Activated T-cell treated with anti-CD3 and anti-CD28 coated beads for 48 hours (primary cell): ENCODE measurements around the gene CEP170B.
"Not testable (repeated sequence)": the region's sequence is repeated elsewhere in the genome, so short reads cannot be mapped to it uniquely, and the experiment has no call there.

Experiments
- DNase-seq: peaks from one replicate; pipeline ENCODE4 v3.0.0-alpha.2; 2020; ENCODE audit warnings: low read depth

CEP170B gene

DNA sequence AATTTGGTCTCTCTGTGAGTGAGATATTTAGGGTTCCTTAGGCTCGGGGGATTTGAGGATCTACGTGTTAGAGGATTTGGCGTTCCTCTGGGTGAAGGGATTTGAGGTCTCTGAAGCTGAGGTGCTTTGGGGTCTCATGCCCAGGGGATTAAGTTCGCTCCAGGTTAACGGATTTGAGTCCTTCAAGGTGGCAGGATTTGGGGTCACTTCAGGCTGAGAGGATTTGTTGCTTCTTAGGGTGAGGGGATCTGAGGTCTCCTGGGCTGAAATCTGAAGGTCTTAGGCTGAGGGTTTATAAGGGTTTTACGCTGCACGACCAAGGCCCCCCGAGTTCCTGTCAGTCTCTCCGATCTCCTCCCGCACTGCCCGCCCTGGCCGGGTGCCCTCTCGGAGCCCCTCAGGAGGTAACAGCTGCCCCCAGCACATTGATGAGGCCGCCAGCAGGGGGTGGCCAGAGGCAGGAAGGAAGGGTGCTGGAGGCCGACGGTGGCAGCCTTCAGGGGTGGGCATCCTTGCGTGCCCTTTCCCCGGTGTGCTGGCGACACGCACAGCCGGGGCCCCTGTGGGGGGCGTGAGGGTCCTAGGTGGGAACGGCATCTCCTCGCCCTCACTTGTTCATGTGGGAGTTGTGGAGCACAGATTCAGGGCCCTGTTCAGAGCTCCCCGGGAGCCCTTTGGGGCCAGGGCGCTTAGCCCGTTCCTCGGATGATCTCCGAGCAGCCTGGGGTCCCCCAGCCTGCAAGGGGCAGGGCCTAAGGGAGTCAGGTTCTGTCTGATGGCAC, 14.3 kb downstream of the CEP170B start:
- no peak for DNase-seq

DNA sequence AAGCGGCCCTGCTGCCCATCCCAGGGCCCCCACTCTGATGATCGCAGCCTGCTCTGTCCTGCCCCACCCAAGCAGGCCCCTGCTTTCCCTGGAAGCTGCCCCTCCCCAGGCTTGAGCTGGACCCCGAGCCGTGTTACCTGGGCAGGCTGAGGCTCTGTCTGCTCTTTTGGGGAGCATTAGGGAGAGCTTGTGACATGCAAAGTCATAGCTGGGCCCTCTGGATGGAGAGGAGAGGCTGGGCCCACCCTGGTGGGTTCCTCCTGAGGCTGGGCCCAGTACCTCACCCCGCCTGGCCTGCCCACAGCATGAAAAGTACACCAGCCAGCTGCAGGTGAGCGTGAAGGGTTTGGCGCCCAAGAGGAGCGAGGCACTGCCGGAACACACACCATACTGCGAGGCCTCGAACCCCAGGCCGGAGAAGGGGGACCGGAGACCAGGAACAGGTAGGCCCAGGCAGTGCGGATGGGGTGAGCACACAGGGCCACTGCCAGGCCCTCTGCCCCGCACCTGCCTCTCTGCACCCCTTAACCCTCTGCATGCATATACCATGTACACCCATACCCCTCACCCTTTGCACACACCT, 15.0 kb downstream of the CEP170B start:
- no peak for DNase-seq

DNA sequence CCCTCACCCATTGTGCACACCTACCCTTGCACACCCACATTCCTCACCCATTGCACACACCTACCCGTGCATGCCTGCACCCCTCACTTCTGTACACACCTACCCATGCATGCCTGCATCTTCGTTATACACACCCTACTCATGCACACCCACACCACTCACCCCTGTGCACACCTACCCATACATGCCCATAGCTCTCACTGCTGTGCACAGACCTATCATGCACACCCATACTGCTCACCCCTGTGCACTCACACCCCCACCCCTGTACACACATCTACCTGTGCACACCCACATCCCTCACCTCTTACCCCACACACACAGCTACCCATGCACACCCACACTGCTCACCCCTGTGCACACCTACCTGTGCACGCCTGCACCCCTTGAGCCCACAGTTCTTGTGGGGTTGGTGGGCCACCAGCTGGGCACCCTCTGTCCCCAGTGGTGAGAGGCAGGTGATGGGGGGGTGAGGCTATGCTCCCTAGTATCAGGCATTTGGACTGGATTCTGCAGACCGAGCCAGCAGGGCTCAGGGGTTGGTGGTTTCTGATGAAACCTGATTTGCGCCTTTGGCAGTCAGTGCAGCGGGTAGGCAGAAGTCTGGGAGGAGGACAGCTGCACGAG, 15.6 kb downstream of the CEP170B start:
- DNase-seq, result no peak

DNA sequence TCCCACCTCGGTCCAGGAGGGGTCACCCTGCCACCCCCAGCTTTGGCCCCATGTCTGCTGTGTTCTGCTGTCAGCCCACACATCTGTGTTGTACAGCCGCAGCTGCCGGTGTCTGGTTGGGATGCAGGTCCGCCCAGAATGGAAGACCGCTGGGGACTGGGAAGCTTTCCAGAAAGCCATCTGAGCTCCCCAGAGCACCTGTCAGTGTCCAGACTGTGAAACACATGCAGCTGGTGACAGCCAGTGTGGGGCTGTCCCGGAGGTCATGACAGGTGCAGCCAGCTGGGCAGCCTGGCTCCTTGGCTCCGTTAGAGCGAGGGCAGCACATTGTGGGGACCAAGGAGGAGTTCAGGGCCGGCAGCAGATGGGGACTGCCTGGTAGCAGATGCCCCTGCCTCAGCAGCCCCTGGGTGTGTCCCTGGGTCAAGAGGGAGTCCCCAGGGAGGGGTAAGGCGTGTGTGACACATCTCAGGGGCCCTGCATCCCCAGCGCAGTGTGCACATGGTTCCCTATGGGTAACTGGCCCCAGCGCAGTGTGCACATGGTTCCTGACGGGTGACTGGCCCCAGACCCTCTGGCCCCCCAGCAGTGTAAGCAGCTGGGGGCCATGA, 16.4 kb downstream of the CEP170B start:
- DNase-seq, result no peak

DNA sequence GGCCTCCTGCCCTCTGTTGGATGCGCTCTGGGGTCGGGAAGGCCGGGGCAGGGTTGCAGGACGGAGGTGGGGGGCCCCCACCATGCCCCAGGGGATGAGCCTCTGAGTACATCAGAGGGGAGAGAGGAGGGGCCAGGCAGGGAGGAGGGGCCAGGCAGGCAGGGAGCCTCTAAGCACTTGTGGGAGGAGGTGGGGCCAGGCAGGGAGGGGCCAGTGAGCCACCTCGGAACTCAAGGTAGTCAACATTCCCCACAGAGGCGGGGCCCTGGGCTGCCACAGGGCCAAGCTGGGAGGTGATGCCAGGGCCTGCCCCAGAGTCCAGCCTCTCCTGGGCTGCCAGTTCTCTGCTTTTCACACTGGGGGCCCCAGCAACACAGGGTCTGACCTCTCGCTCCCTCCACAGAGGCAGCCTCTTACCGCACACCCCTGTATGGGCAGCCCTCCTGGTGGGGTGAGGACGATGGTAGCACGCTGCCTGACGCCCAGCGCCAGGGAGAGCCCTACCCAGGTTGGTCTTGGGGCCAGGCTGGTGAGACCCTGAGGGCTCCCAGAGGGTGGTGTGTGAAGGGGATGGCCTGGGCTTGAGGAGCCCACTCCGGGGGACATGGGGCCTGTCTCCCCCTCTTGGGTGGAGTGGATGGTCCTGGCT, 17.4 kb downstream of the CEP170B start:
- DNase-seq, result no peak

DNA sequence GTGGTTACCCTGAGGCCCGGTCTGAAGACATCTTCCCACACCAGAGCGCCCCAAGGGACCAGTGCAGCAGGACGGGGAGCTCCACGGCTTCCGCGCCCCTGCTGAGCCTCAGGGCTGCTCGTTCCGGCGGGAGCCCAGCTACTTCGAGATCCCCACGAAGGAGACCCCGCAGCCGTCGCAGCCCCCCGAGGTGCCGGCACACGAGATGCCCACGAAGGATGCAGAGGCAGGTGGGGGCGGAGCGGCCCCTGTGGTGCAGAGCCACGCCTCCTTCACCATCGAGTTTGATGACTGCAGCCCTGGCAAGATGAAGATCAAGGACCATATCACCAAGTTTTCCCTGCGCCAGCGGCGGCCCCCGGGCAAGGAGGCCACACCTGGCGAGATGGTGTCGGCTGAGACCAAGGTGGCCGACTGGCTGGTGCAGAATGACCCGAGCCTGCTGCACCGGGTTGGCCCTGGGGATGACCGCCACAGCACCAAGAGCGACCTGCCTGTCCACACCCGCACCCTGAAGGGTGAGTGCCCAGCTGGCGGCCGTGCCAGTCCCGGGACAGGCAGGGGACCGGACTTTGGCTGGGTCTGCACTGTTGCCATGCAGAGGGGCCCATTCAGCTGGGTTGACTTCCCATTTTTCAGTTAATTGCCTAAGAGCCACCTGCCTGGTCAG, 18.1 kb downstream of the CEP170B start:
- no peak for DNase-seq

DNA sequence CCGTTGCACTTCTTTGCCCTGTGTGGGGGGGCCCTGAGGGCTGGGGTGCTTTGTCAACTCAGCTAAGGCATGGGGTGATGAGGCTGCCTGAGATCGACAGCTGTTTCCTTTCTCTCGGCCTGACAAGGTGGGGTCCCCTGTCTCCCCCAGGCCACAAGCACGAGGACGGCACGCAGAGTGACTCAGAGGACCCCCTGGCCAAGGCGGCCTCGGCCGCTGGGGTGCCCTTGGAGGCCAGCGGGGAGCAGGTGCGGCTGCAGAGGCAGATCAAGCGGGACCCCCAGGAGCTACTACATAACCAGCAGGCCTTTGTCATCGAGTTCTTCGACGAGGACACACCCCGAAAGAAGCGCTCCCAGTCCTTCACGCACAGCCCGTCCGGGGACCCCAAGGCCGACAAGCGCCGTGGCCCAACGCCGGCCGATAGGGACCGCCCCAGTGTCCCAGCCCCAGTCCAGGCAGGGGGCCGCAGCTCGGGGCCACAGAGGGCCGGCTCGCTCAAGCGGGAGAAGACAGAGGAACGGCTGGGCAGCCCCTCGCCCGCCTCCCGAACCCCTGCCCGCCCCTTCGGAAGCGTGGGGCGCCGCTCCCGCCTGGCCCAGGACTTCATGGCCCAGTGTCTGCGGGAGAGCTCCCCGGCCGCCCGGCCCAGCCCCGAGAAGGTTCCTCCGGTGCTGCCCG, 18.8 kb downstream of the CEP170B start:
- no peak for DNase-seq

DNA sequence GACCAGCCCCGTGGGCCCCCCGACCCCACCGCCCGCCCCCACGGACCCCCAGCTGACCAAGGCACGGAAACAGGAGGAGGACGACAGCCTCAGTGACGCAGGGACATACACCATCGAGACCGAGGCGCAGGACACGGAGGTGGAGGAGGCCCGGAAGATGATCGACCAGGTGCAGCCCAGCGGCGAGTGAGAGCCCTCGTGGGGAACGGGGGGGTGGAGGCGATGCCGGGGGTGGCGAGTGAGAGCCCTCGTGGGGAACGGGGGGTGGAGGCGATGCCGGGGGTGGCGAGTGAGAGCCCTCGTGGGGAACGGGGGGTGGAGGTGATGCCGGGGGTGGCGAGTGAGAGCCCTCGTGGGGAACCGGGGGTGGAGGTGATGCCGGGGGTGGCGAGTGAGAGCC, 19.3 kb downstream of the CEP170B start:
- DNase-seq, result not testable (repeated sequence)

DNA sequence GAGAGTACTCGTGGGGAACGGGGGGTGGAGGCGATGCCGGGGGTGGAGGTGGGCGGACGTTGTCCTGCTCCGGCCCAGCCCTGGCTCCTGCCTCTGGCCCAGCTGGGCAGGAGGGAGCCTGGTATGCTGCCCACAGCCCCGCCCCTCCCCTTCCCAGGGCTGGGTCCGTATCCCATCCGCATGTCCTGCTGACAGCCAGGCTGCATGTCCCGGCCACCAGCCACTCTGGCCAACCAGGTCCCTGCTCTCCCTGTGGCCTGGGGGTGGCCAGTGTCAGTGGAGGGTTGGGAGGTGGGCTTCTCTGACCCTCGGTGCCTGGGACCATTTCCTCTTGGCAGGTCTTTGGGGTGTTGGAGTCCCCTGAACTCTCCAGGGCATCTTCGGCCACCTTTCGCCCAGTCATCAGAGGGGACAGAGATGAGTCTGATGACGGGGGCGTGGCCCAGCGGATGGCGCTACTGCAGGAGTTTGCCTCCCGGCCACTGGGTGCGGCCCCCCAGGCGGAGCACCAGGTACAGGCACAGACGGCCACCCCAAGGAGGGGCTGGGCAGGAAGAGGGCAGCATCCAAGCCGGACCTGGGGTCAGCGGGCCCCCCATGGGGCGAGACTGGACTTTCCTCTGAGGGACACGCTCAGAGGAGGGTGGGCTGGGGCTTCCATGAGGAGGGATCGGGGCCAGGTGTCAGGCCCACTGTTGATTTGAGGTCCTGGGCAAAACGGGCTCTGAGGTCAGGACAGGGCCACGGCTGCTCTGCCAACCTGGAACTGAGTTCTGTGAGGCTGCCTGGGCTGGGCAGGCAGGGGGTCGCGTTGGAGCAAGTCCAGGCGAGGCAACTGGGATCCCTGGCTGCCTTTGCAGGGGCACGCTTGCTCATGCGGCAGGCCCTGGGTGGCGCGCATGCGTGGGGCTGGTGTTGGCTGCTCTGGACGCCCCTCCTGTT, 20.2 kb downstream of the CEP170B start:
- no peak for DNase-seq

DNA sequence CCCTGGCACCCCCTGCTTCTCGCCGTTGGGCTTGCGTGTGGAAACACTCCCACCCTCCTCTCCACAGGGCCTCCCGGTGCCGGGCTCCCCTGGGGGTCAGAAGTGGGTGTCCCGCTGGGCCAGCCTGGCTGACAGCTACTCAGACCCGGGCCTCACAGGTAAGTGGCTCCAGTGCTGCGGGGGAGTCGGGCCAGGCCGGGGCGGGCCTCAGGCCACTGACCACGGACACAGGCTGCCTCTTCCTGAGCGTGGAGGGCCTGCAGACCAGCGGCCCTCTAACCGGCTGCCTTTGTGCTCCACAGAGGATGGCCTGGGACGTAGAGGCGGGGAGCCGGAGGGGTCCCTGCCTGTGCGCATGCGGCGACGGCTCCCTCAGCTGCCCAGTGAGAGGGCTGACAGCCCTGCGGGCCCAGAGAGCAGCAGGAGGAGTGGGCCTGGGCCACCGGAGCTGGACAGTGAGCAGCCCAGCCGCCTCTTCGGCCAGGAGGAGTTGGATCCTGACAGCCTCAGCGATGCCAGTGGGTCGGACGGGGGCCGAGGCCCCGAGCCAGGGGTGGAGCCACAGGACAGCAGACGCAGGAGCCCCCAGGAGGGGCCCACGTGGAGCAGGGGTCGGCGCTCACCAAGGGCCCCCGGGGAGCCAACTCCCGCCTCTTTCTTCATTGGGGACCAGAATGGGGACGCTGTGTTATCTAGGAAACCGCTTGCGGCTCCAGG, 21.1 kb downstream of the CEP170B start:
- DNase-seq, result no peak

DNA sequence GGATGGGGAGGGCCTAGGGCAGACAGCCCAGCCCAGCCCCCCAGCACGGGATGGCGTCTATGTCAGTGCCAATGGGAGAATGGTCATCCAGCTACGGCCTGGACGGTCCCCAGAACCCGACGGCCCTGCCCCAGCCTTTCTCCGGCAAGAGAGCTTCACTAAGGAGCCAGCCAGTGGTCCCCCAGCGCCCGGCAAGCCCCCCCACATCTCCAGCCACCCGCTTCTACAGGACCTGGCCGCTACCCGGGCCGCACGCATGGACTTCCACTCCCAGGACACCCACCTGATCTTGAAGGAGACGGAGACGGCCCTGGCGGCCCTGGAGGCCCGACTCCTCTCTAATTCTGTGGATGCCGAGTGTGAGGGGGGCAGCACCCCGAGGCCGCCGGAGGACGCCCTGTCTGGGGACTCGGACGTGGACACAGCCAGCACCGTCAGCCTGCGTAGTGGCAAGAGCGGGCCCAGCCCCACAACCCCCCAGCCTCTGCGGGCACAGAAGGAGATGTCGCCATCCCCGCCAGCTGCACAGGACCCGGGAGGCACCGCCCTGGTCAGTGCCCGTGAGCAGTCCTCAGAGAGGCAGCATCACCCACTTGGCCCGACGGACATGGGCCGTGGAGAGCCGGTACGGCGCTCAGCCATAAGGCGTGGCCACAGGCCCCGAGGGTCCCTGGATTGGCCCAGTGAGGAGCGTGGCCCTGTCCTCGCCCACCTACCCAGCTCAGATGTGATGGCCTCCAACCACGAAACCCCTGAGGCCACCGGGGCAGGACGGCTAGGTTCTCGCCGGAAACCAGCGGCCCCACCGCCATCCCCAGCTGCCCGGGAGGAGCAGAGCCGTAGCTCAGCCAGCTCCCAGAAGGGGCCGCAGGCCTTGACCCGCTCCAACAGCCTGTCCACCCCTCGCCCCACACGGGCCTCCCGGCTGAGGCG, 21.9 kb downstream of the CEP170B start:
- DNase-seq, result no peak

DNA sequence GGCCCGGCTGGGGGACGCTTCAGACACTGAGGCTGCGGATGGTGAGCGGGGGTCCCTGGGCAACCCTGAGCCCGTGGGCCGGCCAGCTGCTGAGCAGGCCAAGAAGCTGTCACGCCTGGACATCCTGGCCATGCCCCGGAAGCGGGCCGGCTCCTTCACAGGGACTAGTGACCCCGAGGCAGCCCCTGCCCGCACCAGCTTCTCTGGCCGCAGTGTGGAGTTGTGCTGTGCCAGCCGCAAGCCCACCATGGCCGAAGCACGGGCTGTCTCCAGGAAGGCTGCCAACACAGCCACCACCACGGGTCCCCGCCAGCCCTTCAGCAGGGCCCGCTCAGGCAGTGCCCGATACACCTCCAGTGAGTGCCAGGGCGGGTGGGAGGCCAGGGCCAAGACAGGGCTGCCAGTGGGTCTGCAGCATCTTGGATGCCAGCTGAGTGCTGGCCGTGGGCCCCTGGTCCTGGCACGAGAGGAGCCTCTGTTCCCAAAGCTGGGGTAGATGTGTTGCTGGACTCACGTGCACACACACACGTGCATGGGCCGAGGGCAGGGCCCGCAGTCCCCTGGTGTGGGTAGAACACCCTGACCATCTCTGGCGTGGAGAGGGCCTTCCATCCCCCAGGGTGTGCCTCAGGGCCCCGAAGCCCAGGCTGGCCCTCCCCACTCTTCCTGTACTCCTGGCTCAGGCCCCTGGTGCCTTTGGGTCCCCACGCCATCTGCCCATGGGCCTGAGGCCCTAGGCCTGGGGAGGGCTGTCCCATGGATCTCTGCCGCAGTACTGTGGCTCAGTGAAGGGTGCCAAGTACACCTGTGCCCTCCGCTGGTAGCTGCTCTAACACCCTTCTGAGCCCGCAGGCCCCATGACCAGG, 22.8 kb downstream of the CEP170B start:
- DNase-seq, result no peak

DNA sequence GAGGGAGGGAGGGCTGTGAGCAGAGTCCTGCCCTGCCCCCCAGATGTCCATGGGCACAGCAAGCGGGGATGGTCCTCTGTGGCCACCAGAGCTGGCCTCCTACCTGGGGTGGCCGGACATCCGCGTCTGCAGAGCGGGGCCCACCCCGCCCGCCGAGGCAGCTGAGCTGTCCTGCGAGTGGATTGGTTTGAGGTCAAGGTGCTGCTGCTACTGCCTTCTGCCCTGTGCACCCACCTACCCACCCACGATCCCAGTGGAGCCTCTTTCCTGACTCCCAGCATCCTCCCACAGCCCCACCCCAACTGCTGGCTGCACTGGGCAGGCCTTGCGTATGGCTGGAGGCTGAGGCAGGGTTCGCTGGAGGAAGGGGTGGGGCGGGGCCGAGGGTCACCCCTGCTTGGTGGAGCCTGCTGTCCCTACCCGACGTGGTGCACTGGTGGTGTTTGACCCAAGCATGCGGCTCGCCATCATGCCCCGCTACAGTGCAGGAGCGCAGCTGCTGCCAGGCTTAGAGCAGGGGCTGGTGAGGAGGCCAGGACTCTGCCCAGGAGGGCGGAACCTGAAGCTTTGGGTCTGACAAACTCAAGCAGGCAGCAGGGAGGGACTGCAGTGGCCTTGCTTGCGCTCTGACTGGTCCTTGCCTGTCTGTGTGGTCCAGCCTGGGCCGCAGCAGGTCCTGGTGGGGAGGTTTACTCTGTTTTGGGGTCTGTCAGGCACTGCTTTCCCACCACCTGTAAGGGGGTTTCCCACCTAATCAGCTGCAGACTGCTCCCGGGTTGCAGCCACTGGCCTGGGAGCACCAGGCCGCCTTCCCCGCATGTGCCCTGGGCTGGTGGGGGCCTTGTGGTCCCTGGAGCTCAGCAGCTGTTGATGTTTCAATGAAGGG, 23.7 kb downstream of the CEP170B start:
- DNase-seq, result no peak

DNA sequence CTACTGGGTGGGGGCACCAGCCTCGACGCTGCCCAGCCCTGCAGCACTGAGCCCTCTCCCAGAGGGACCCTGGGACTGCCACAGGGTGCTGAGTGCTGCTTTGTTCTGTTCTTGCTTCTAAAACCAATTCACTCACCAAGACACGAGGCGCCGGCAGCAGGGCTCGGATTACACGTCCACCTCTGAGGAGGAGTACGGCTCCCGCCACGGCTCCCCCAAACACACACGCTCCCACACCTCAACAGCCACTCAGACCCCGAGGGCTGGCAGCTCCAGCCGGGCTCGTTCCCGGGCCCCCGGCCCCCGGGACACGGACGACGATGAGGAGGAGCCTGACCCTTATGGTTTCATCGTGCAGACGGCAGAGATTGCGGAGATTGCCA, 24.3 kb downstream of the CEP170B start:
- DNase-seq, result no peak

DNA sequence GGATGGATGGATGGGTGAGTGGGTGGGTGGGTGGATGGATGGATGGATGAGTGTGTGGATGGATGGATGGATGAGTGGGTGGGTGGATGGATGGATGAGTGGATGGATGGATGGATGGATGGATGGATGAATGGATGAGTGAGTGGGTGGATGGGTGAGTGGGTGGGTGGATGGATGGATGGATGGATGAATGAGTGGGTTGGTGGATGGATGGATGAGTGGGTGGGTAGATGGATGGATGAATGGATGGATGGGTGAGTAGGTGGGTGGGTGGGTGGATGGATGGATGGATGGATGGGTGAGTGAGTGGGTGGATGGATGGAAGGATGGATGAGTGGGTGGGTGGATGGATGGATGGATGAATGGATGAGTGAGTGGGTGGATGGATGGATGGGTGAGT, 25.2 kb downstream of the CEP170B start:
- not testable (repeated sequence) for DNase-seq

DNA sequence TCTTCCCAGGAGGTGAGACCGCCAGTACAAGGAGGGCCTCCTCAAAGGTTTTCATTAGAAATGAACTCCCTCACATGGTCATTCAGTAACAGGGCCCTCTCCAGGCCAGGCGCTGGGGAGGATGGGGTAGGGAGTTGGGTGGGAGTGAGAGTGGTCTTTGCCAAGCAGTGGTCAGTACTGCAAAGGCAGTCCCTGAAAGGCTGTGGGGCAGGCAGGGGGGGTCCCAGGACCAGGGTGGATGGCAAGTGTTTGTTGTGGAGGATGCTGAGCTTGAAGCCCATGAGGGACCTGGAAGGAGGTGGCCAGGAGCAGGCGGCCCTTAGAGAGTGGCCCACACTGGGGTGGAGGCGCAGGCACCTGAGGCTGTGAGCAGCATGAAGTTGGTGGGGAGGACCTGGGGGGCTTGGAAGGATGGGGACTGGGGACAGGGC, 26.1 kb downstream of the CEP170B start:
- DNase-seq, result no peak
